Peyer's patch (tissue), 4 donors: ENCODE results near the gene IL31RA. TPM values are rescaled to one million over a fixed set of nuclear protein-coding genes. Genes with fewer than 3 reads are reported as not detected.

Experiments
- DNase-seq, 3 donors: peaks; one replicate each; pipeline ENCODE4 v3.0.0-alpha.2; 2017 to 2019
- H3K27ac ChIP-seq, 4 donors: fragments of 200-600 bp; sonication (generic); one replicate each; pipeline ENCODE4 v1.5.1; 2016 to 2019
- H3K27me3 ChIP-seq, 2 donors: fragments of 200-600 bp; sonication (generic); one replicate each; pipeline ENCODE4 v1.5.1; 2019
- H3K36me3 ChIP-seq, 3 donors: fragments of 200-600 bp; sonication (generic); one replicate each; pipeline ENCODE4 v1.5.1; 2016 to 2019
- H3K4me1 ChIP-seq, 4 donors: fragments of 200-600 bp; sonication (generic); one replicate each; pipeline ENCODE4 v1.5.1; 2016 to 2019
- H3K4me3 ChIP-seq, 4 donors: fragments of 200-600 bp; sonication (generic); 1 replicate in 3 of 4; 2 replicates in 1 of 4; pipeline ENCODE4 v1.5.1; 2016 to 2019; ENCODE audit warnings: mild to moderate bottlenecking in 1 of 4
- H3K9me3 ChIP-seq, 4 donors: fragments of 200-600 bp; sonication (generic); one replicate each; pipeline ENCODE4 v1.5.1; 2016 to 2019; ENCODE audit warnings: mild to moderate bottlenecking in 1 of 4
- CTCF ChIP-seq, 6 experiments: fragments of 450-650 bp in 4 of 6; fragments of 200-600 bp in 2 of 6; sonication (generic) in 1 of 6; IDR thresholded peaks; one replicate each; pipeline ENCODE4 v1.5.1; 2017 to 2019; ENCODE audit warnings: antibody characterized with exemption in 6 of 6, mild to moderate bottlenecking in 3 of 6, moderate library complexity in 1 of 6
- POLR2A ChIP-seq, 2 donors: fragments of 450-650 bp; IDR thresholded peaks; one replicate each; pipeline ENCODE4 v1.5.1; 2017; ENCODE audit warnings: antibody characterized with exemption in 2 of 2, mild to moderate bottlenecking in 2 of 2, moderate library complexity in 2 of 2
- total RNA-seq, 4 donors: library from RNA; depleted of rRNA; stranded (reverse); fragments of >200 nt; gene quantifications; one replicate each; pipeline ENCODE4 v1.1.0, GENCODE V29; 2016

The IL31RA gene
- total RNA-seq, 4 donors from 2014 or later, result not detected

- no peaks in the 10 kb centered on the region for H3K27me3 ChIP-seq
- DNase-seq, result no peak
- no peaks in the 10 kb centered on the region for H3K9me3 ChIP-seq
- H3K4me3 ChIP-seq, result no peak overlapping the region
- no peak for TF ChIP-seq POLR2A (IDR thresholded peaks at IDR 0.05)
- no peak for TF ChIP-seq CTCF (IDR thresholded peaks at IDR 0.05)
- no peaks in the 10 kb centered on the region for H3K4me1 ChIP-seq
- H3K27ac ChIP-seq, result no peak overlapping the region
- no peaks in the 10 kb centered on the region for H3K36me3 ChIP-seq
Measured at GRCh38 chr5:55860288-55860687, 9.1 kb downstream of the IL31RA start.

GRCh38 chr5:55860709-55861108 is 9.6 kb downstream of the IL31RA start:
- Histone ChIP-seq H3K4me1 (no peaks in the 10 kb centered on the region), H3K36me3 (no peaks in the 10 kb centered on the region), H3K9me3 (no peaks in the 10 kb centered on the region), H3K27ac (no peak overlapping the region), H3K27me3 (no peaks in the 10 kb centered on the region), H3K4me3 (no peak overlapping the region)
- TF ChIP-seq POLR2A (IDR thresholded peaks at IDR 0.05), result no peak
- no peak for TF ChIP-seq CTCF (IDR thresholded peaks at IDR 0.05)
- no peak for DNase-seq

- Histone ChIP-seq H3K4me3 (no peak overlapping the region), H3K36me3 (no peaks in the 10 kb centered on the region), H3K9me3 (no peaks in the 10 kb centered on the region), H3K4me1 (no peaks in the 10 kb centered on the region), H3K27ac (no peak overlapping the region), H3K27me3 (no peaks in the 10 kb centered on the region)
- no peak for TF ChIP-seq POLR2A (IDR thresholded peaks at IDR 0.05)
- TF ChIP-seq CTCF (IDR thresholded peaks at IDR 0.05), result no peak
- DNase-seq, result no peak
Measured at GRCh38 chr5:55864606-55865541, 13.7 kb downstream of the IL31RA start.

GRCh38 chr5:55865831-55866230 is 14.7 kb downstream of the IL31RA start:
- Histone ChIP-seq H3K27me3 (no peaks in the 10 kb centered on the region), H3K9me3 (no peaks in the 10 kb centered on the region), H3K4me3 (no peak overlapping the region), H3K4me1 (no peaks in the 10 kb centered on the region), H3K27ac (no peak overlapping the region), H3K36me3 (no peaks in the 10 kb centered on the region)
- TF ChIP-seq CTCF (IDR thresholded peaks at IDR 0.05), result no peak
- DNase-seq, result no peak

- no peak overlapping the region for H3K4me3 ChIP-seq
- no peaks in the 10 kb centered on the region for H3K9me3 ChIP-seq
- H3K36me3 ChIP-seq, result no peaks in the 10 kb centered on the region
- no peaks in the 10 kb centered on the region for H3K27me3 ChIP-seq
- H3K4me1 ChIP-seq, result no peaks in the 10 kb centered on the region
- DNase-seq, result no peak
- no peak overlapping the region for H3K27ac ChIP-seq
- TF ChIP-seq POLR2A (IDR thresholded peaks at IDR 0.05) (no peak), CTCF (IDR thresholded peaks at IDR 0.05) (no peak)
Measured at GRCh38 chr5:55866485-55866884, 15.3 kb downstream of the IL31RA start.
